NCI-H748 (cell line): ENCODE results near the gene CALHM3.
A peak's percentile ranks its signal among the peaks of the same experiment; 100 is the strongest.
"Not testable (repeated sequence)": the region's sequence is repeated elsewhere in the genome, so short reads cannot be mapped to it uniquely, and the experiment has no call there.

Experiments
- DNase-seq: peaks from one replicate; lab custom pipeline; 2025; ENCODE audit not compliant: unreplicated experiment; lab: John Stamatoyannopoulos, UW

Gene CALHM3, protein sequence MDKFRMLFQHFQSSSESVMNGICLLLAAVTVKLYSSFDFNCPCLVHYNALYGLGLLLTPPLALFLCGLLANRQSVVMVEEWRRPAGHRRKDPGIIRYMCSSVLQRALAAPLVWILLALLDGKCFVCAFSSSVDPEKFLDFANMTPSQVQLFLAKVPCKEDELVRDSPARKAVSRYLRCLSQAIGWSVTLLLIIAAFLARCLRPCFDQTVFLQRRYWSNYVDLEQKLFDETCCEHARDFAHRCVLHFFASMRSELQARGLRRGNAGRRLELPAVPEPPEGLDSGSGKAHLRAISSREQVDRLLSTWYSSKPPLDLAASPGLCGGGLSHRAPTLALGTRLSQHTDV

DNA sequence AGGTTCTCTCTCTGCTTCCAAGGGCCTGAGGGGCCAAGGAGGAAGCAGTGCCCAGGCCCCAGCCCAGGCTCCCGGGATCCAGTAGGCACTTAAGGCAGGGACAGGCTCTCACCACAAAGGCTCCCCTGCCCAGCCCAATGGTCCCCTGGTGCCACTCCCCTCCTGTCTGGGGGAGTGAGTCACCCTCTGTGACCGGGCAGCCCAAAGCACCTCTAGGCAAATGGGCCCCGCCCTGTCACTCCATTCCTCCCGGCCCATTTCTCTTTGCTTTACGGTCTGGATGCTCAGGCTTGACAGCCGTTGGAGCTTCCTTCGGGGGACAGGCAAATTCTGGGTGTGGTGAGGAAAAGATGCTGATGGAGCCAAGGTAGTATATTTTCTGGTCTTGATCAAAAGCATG is at the start of gene CALHM3:
CALHM3 (minus strand) TSS at position 106 of the 400 bp plus-strand sequence. CDS start 208 bp downstream, outside the sequence.
- no peak for DNase-seq

DNA sequence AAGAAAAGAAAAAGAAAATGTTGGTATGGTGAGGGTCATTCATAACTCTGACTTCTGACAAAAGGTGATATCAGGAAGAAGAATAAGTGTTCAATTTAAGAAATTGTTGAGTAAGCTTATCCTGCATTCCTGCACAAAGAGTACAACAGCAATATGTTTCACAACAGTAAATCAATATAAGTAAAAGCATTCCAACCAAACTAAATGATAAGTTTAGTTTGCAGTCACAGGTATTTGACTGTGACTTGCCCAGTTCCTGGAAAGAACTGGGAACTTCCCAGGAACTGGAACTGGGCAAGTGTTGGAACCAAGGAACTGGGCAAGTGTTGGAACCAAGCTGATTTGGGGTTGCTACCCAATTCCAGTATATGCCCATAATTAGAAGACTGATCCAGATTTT is 49.5 kb upstream of the CALHM3 start:
- no peak for DNase-seq

DNA sequence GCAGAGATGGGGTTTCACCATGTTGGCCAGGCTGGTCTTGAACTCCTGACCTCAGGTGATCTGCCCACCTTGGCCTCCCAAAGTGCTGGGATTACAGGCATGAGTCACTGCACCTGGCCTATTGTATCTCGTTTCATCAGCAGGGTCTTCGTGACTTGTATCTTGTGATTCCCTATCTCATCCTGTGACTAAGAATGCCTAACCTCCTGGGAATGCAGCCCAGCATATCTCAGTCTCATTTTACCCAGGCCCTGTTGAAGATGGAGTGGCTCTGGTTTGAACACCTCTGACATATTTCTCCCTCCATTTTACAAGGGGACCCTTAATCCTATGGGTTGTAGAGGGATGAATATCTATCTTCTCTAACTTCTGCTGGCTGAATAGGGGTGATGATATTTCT is 48.4 kb upstream of the CALHM3 start:
- DNase-seq = not testable (repeated sequence)

- DNase-seq = no peak
These were observed 46.9 kb upstream of the CALHM3 start for GRCh38 chr10:103525901-103526300.

GRCh38 chr10:103523683-103524082 is 44.6 kb upstream of the CALHM3 start:
- DNase-seq = no peak

DNA sequence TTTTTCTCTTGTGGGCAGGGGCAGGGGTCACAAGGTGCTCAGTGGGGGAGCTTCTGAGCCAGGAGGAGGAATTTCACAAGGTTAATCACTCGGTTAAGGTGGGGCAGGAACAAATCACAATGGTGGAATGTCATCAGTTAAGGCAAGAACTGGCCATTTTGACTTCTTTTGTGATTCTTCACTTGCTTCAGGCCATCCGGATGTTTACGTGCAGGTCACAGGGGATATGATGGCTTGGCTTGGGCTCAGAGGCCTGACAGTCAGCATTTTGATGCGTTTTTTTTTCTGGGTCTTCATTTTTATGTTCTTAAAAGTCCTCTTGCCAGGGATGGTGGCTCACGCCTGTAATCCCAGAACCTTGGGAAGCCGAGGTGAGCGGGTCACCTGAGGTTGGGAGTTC is 43.0 kb upstream of the CALHM3 start:
- DNase-seq = not testable (repeated sequence)

DNA sequence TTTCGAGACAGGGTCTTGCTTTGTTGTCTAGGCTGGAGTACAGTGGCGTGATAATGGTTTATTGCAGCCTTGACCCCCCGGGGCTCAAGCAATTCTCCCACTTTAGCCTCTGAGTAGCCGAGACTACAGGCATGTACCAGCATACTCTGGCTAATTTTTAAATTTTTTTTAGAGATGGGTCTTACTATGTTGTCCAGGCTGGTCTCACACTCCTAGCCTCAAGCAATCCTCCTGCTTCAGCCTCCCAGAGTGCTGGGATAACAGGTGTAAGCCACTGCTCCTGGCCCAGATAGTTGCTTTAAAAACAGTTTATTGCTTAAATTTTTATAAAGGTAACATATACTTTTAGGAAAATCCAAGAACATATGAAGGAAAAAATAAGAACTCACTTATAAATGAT is 40.8 kb upstream of the CALHM3 start:
- no peak for DNase-seq

DNA sequence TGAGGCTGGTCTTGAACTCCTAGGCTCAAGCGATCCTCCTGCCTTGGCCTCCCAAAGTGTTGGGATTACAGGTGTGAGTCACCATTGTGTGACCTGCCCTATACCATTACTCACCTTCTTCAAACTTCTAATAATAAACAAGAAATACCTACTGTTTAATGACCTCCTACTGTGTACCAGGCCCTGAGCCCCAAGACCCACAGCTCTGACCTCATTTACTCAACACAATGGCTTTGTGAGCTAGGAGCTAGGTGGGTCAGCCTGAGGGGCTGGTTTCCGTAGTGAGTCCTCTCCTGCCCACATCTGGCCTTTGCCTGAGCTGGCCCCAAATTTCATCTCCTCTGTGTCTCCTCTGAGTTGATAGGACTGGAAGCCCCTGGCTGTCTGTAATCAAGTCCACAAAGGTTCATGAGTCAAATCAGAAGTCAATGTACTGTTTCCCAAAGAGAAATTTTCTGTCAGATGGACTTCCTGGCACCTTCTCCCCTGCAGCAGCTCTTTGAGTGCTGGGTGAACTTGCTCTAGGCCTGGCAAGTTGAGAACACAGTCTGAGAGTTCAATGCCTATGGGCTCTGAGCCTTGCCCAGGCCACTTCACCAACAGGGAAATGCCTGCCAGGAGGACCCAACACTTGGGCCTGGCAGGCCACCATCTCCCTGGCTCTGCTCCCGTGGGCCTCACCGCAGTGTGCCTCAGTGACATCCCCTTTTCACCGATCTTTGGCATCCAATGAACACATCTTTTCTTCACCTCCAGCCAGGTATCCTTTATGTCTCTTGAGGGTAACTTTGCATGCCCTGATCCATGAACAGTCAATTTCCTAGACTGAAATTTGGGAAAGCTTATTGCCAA is 38.4 kb upstream of the CALHM3 start:
- DNase-seq = no peak

DNA sequence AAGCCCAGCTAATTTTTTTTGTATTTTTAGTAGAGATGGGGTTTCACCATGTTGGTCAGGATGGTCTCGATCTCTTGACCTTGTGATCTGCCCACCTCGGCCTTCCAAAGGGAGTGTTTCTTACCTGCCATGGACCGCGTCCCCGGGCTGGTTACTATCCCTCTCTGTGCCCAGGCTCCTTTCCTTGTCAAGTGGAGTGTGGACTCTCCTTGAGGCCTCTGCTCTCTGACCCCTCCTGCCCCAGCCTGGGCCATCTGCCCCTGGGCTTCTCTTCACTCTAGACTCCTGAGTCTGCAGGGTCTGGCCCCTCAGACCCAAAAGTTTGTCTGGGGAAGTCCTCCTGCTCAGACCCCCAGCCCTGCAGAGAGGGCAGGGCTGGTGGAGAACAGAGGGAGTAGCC is 35.2 kb upstream of the CALHM3 start:
- no peak for DNase-seq

- DNase-seq = no peak
These were observed 34.5 kb upstream of the CALHM3 start for GRCh38 chr10:103513380-103514060.

DNA sequence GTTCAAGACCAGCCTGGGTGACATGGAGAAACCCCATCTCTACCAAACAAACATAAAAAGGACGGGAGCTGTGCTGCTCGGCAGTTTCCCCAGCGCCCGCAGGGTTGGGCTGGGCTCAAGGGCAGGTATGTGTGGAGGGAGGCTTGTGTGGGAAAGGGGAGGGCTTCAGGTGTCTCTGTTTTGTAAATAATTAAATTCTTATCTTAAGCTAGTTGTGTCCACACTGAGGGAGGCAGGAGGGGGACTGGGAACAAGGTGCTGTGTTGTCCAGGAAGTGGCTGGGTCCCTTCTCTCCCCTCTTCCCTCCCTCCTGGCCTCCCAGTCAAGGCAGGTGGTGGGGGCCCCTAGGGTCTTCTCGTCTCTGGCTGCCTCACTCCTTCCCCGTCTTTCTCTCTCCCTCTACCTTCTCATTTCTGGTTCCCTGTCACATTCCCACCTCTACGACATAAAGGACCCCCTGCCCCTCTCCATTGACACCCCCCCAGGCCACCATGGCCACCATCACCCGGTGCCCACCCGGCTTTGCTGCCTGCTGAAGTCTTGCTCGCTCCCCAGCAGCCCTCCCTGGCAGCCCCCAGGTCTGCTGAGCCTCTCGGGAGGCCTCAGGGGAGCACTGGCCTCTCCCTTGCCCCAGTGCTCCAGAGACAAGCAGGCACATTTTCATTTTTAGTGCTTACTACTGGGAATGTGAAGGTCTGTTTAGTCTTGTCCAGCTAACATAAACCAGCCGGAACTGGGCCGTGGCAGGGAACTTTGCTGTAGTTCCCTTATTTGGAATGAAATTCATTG is 33.7 kb upstream of the CALHM3 start:
- no peak for DNase-seq

DNA sequence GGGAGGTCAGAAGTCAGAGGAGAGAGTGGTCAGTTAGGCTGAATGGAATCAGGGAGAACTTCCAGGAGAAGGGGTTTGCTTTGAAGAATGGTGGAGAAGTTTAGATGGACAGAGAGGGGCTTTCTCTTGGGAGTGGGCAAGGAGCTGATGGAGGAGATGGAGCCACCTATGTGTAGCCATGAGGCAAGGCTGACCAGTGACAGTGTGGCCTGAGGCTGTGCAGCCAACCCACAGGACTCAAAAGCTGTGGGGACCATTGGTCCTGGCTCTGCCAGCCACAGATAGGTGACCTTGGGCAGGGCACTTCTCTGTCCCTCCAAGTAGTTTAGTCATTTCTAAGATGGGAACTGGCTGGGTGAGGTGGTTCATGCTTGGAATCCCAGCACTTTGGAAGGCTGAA is 33.1 kb upstream of the CALHM3 start:
- no peak for DNase-seq

DNA sequence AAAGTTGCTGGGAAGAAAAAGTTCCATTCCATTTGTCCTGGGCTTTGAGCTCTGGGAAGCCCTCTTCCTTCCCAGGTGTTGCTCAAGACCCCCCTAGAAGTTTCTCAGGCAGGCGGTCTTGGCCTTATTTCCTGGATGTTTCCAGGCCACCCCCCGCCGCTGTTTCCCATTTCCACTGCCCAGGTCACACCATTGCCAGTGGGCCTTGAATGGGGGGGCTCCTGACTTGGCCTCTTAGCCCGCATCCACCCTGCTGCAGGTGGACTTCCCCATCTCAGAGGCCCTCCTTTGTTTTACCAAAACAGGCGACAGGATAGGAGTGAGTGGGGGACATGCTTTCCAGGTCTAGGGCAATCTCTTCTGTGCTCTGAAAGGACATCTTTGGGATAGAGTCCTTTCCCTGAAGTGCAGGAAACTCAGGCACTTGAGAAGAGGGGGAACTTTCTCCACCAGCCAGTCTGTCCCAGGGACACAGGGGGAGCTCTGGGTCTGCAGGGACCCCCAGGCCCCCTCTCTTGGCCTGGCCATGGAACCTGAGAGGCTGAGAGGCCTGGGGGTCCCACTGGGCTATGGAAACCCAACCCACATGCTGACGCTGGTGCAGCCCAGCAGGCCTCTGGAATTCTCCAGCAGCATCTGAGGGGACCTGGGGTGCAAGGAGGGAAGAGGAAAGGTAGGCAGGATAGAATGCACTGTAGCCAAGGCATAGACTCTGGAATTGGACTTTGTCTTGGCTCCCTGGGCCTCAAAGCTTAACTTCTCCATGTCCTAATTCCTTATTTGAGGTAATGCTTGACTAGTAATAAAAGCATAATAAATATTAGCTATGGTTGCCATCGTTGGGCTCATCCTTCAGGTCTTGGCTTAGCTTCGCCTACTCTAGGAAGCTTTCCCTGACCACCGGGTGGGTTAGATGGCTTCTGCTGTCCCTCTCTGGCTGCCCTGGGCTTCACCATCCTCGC is 32.0 kb upstream of the CALHM3 start:
- no peak for DNase-seq

DNA sequence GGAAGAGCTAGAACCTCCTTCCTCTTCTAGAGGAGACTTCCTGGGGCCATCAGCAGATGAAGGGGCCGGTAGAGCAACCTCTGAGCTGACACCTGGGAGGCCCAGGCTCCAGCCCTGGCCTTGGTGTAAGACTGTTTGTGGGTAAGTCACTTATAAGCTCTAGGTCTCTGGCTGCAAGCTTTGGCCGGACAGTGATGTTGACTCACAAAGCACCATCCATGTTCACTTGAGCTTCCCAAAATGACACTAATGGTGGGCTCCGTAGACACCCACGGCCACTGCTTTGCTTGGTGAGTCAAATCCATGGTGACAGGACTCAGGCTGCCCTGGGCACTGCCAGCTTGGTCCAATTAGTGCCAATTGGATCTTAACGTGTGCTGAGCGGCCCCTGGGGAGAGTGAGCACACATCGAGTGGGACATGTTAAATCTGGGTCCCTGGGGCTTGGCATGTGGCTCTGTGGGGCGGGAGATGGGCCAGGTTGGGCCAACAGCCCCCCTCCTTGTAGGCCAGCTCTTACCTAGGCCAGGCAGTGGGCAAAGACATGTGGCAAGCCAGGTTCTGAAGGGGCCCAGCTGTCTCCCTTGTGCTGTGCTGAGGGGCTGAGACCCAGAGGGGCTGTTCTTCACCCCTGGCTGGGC is 31.1 kb upstream of the CALHM3 start:
- no peak for DNase-seq

GRCh38 chr10:103507235-103508191 is 28.5 kb upstream of the CALHM3 start:
- DNase-seq = peak; percentile 67

DNA sequence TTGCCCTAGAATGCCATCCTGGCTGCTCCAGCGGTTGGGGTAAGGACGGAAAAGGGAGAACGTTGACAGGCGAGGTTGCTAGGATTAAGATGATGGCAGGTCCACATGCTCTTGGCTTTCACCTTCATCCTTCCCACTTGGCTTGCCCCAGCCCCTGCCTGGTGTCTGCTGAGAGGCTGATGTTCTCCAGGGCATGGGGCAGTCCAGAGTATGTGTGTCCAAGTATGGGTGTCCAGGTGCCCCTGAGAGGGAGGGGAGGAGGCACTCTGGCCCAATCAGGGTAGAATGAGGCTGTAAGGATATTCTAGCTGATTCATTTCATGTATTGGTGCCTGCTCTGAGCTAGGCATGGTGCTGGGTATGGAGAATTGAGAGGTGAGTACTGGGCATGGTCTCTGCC is 27.0 kb upstream of the CALHM3 start:
- DNase-seq = no peak

GRCh38 chr10:103504181-103504783 is 25.2 kb upstream of the CALHM3 start:
- DNase-seq = no peak

GRCh38 chr10:103503777-103504176 is 24.7 kb upstream of the CALHM3 start:
- DNase-seq = not testable (repeated sequence)
